K562 (cell line): ENCODE data around the gene MTRFR. TPM values are rescaled to one million over a fixed set of nuclear protein-coding genes. Genes with fewer than 3 reads are reported as not detected.

ENCODE experiments used
- CHD7 ChIP-seq: fragments of 200-600 bp; sonication (generic); IDR thresholded peaks from one replicate; pipeline ENCODE4 v1.6.1; 2012; ENCODE audit warnings: mild to moderate bottlenecking, low read depth, low read length, inconsistent platforms
- FOSL1 ChIP-seq: fragments of 200-800 bp; sonication (Bioruptor generic); conservative IDR thresholded peaks from 2 replicates; pipeline ENCODE4 v1.6.1; 2016; ENCODE audit warnings: missing genetic modification characterization, missing compliant biosample characterization
- MAZ ChIP-seq, 2 experiments: fragments of 450-650 bp in 1 of 2; sonication (generic) in 1 of 2; formaldehyde crosslinking; IDR thresholded peaks in 1 of 2; conservative IDR thresholded peaks in 1 of 2; 2 replicates each; pipeline versions ENCODE4 v1.4.0 to v1.5.0; 2020; ENCODE audit warnings: mild to moderate bottlenecking in 1 of 2, missing genetic modification reagents in 1 of 2
- PHF8 ChIP-seq: fragments of 200-600 bp; sonication (generic); IDR thresholded peaks from 2 replicates; pipeline ENCODE4 v1.6.1; 2012; ENCODE audit warnings: mixed run types, mild to moderate bottlenecking, inconsistent platforms, low read length, moderate library complexity, borderline replicate concordance
- RBBP5 ChIP-seq: fragments of 200-600 bp; sonication (generic); IDR thresholded peaks from 2 replicates; pipeline ENCODE4 v1.6.1; 2012; ENCODE audit warnings: borderline replicate concordance, mild to moderate bottlenecking, low read length, control low read depth, inconsistent platforms; ENCODE audit not compliant: insufficient read depth, poor library complexity, severe bottlenecking
- RBFOX2 ChIP-seq: fragments of 200-400 bp; formaldehyde crosslinking; IDR thresholded peaks from 2 replicates; pipeline ENCODE4 v1.6.1; 2017; ENCODE audit warnings: low read depth, mild to moderate bottlenecking, low read length, moderate library complexity
- TBP ChIP-seq: optimal IDR thresholded peaks from 2 replicates; pipeline ENCODE3; 2011; ENCODE audit warnings: low read depth, low read length, improper control_type of control experiment
- ZBTB7A ChIP-seq: IDR thresholded peaks from 2 replicates; pipeline ENCODE4 v1.6.1; 2011; ENCODE audit warnings: low read depth, mild to moderate bottlenecking, low read length, moderate library complexity, borderline replicate concordance; ENCODE audit not compliant: control insufficient read depth
- polyA plus RNA-seq, 8 experiments: library from polyadenylated mRNA; depleted of rRNA in 4 of 8; stranded (reverse) in 5 of 8; unstranded in 3 of 8; fragments of >200 nt; fragmentation: Nextera tagmentation in 2 of 8; fragmentation: Illumina TruSeq in 1 of 8; extraction: Ambion mirVana in 2 of 8; extraction: Trizol in 1 of 8; gene quantifications; 2 replicates each; pipeline versions ENCODE4 v1.2.1 to v1.2.3, GENCODE V29; 2011 to 2014; ENCODE audit warnings: inconsistent platforms in 1 of 8, missing spikeins in 1 of 8
- total RNA-seq, 7 experiments: library from RNA; depleted of rRNA in 6 of 7; stranded (reverse); fragments of >200 nt in 6 of 7; fragmentation: Illumina TruSeq in 2 of 7; extraction: Trizol in 2 of 7; gene quantifications; 2 replicates each; pipeline versions ENCODE4 v1.2.1 to v1.2.3, GENCODE V29; 2011 to 2021; ENCODE audit warnings: low replicate concordance in 1 of 7

Gene MTRFR
- total and polyA plus RNA-seq, 9 of the 15 experiments (the other 6 are each of a cell fraction or from before 2014, with no cell fraction given): 16.7 to 55.6 (median 34.7) TPM

GRCh38 chr12:123271001-123271668, 37.9 kb downstream of the MTRFR start (continued):
- peak; percentile 15 for TF ChIP-seq TBP
- TF ChIP-seq MAZ (CRISPR knock-in tag; conservative IDR thresholded peaks at IDR 0.05 in 1 of 2, IDR thresholded peaks at IDR 0.05 in 1 of 2): peak; percentile 20 to 35; a peak in 1 of 4 replicates
- TF ChIP-seq RBBP5: peak; percentile 62
- no peak for TF ChIP-seq CHD7
- peak; percentile 81; the same call in 1 of the 2 replicates for TF ChIP-seq ZBTB7A
- TF ChIP-seq RBFOX2: peak; percentile 63
- peak; percentile 38; the same call in 1 of the 2 replicates for TF ChIP-seq PHF8
- TF ChIP-seq FOSL1 (tag): 0 out of 2 replicates have a peak, but pooled peaks have one; percentile 11
